CD14-positive monocyte (primary cell): ENCODE results near the gene JMJD7. TPM values are rescaled to one million over a fixed set of nuclear protein-coding genes. Genes with fewer than 3 reads are reported as not detected.

Experiments
- DNase-seq, 3 donors: peaks; one replicate each; pipeline ENCODE4 v3.0.0-alpha.2; 2011 to 2022
- H2AFZ ChIP-seq: 2 replicates; pipeline ENCODE4 v1.6.0; 2012; ENCODE audit warnings: mild to moderate bottlenecking, low read depth, low read length, inconsistent platforms; ENCODE audit not compliant: insufficient read depth, poor library complexity, severe bottlenecking
- H3K27ac ChIP-seq, 2 donors: 1 replicate in 1 of 2; 2 replicates in 1 of 2; pipeline ENCODE4 v1.5.1; 2012 to 2013; ENCODE audit warnings: low read length in 2 of 2, control low read depth in 1 of 2, inconsistent platforms in 1 of 2, low read depth in 1 of 2, mild to moderate bottlenecking in 1 of 2
- H3K27me3 ChIP-seq, 2 donors: one replicate each; pipeline versions ENCODE4 v1.6.0 to v1.6.1; 2011 to 2013; ENCODE audit warnings: low read length in 2 of 2; ENCODE audit not compliant: control insufficient read depth in 2 of 2, insufficient read depth in 2 of 2
- H3K36me3 ChIP-seq, 2 donors: replicated peaks in 1 of 2; 1 replicate in 1 of 2; 2 replicates in 1 of 2; pipeline versions ENCODE4 v1.5.1 to v1.6.1; 2012 to 2013; ENCODE audit warnings: low read length in 2 of 2, control low read depth in 1 of 2, inconsistent platforms in 1 of 2, mild to moderate bottlenecking in 1 of 2; ENCODE audit not compliant: insufficient read depth in 2 of 2, control insufficient read depth in 1 of 2
- H3K4me1 ChIP-seq, 2 donors: 1 replicate in 1 of 2; 2 replicates in 1 of 2; pipeline versions ENCODE4 v1.5.1 to v1.6.1; 2012 to 2013; ENCODE audit warnings: low read length in 2 of 2, control low read depth in 1 of 2, inconsistent platforms in 1 of 2, mild to moderate bottlenecking in 1 of 2, moderate library complexity in 1 of 2; ENCODE audit not compliant: insufficient read depth in 2 of 2, control insufficient read depth in 1 of 2
- H3K4me2 ChIP-seq: replicated peaks from 2 replicates; pipeline ENCODE3; 2012; ENCODE audit warnings: low read length, moderate library complexity, mild to moderate bottlenecking; ENCODE audit not compliant: poor library complexity, severe bottlenecking; ENCODE audit errors: extremely low read depth
- H3K4me3 ChIP-seq, 3 experiments: fragments of 200-600 bp in 1 of 3; sonication (generic) in 1 of 3; replicated peaks in 1 of 3; 1 replicate in 2 of 3; 2 replicates in 1 of 3; pipeline ENCODE4 v1.5.1; 2011 to 2013; ENCODE audit warnings: low read length in 3 of 3, mild to moderate bottlenecking in 3 of 3, control low read depth in 2 of 3, low read depth in 2 of 3, inconsistent platforms in 1 of 3, moderate library complexity in 1 of 3
- H3K79me2 ChIP-seq: 2 replicates; pipeline ENCODE4 v1.6.0; 2012; ENCODE audit warnings: mild to moderate bottlenecking, control low read depth, inconsistent platforms, low read length, moderate library complexity; ENCODE audit not compliant: insufficient read depth
- H3K9ac ChIP-seq: 2 replicates; pipeline ENCODE4 v1.6.0; 2017; ENCODE audit warnings: low read length, mild to moderate bottlenecking; ENCODE audit not compliant: insufficient read depth, poor library complexity, severe bottlenecking
- H3K9me3 ChIP-seq, 2 donors: replicated peaks in 1 of 2; 1 replicate in 1 of 2; 2 replicates in 1 of 2; pipeline versions ENCODE4 v1.5.1 to v1.6.1; 2012 to 2013; ENCODE audit warnings: low read length in 2 of 2, control low read depth in 1 of 2; ENCODE audit not compliant: control insufficient read depth in 1 of 2, insufficient read depth in 1 of 2
- H4K20me1 ChIP-seq: 2 replicates; pipeline ENCODE4 v1.6.0; 2012; ENCODE audit warnings: mild to moderate bottlenecking, low read length, control low read depth, moderate library complexity; ENCODE audit not compliant: insufficient read depth
- H3K27ac Mint-ChIP-seq, 7 donors: one replicate each; pipeline ENCODE4 v1.8.0; 2020; ENCODE audit warnings: mild to moderate bottlenecking in 7 of 7, mixed read lengths in 7 of 7, moderate library complexity in 6 of 7, inconsistent platforms in 2 of 7
- H3K27me3 Mint-ChIP-seq, 3 donors: one replicate each; pipeline ENCODE4 v1.8.0; 2021 to 2022; ENCODE audit warnings: low read depth in 3 of 3, mild to moderate bottlenecking in 3 of 3, mixed read lengths in 3 of 3, moderate library complexity in 3 of 3, inconsistent platforms in 1 of 3
- H3K36me3 Mint-ChIP-seq, 2 donors: one replicate each; pipeline ENCODE4 v1.8.0; 2020; ENCODE audit warnings: mixed read lengths in 2 of 2, inconsistent platforms in 1 of 2, mild to moderate bottlenecking in 1 of 2
- H3K4me1 Mint-ChIP-seq: one replicate; pipeline ENCODE4 v1.8.0; 2020; ENCODE audit warnings: mild to moderate bottlenecking, mixed read lengths
- H3K4me3 Mint-ChIP-seq, 2 donors: one replicate each; pipeline ENCODE4 v1.8.0; 2020; ENCODE audit warnings: mild to moderate bottlenecking in 2 of 2, mixed read lengths in 2 of 2, moderate library complexity in 1 of 2
- H3K9me3 Mint-ChIP-seq, 7 donors: one replicate each; pipeline ENCODE4 v1.8.0; 2020 to 2022; ENCODE audit warnings: mixed read lengths in 7 of 7, mild to moderate bottlenecking in 6 of 7, moderate library complexity in 6 of 7, inconsistent platforms in 2 of 7
- CTCF ChIP-seq: fragments of 200-600 bp; IDR thresholded peaks from one replicate; pipeline ENCODE4 v1.8.0; 2022; ENCODE audit warnings: antibody characterized with exemption, mild to moderate bottlenecking
- WGBS: methylation state at CpG from one replicate; pipeline ENCODE4 v1.1.5; 2013; ENCODE audit warnings: missing lambda C conversion rate; ENCODE audit not compliant: insufficient coverage; 5-methylcytosine and 5-hydroxymethylcytosine counted together
- intact Hi-C, 2 donors: fragments of 100-400 bp; cut with micrococcal nuclease; formaldehyde crosslinking; loops; one replicate each; pipeline versions ENCODE4 v1.15.0 to v1.15.1; 2023
- polyA plus RNA-seq, 3 donors: library from polyadenylated mRNA; depleted of rRNA in 1 of 3; unstranded in 2 of 3; stranded (reverse) in 1 of 3; fragments of 300-500 nt in 2 of 3; fragments of >200 nt in 1 of 3; fragmentation: Illumina TruSeq in 2 of 3; gene quantifications; 1 replicate in 2 of 3; 2 replicates in 1 of 3; pipeline ENCODE4 v1.2.3, GENCODE V29; 2012 to 2021

The JMJD7 gene
- polyA plus RNA-seq, 3 donors = 11.3 to 18.8 (median 15.2) TPM

- Histone ChIP-seq H3K27me3 (peaks cover 4 to 31% of the 10 kb centered on the region in 2 donors), H3K4me3 (no peak overlapping the region), H4K20me1 (no peaks in the 10 kb centered on the region), H3K4me2 (no peak overlapping the region), H3K4me1 (peaks cover 0 to 2% of the 10 kb centered on the region in 2 donors), H3K27ac (no peak overlapping the region), H3K9me3 (no peaks in the 10 kb centered on the region), H2AFZ (no peak overlapping the region), H3K36me3 (no peaks in the 10 kb centered on the region), H3K79me2 (no peaks in the 10 kb centered on the region), H3K9ac (no peak overlapping the region)
- no peak for TF ChIP-seq CTCF
- Mint-ChIP-seq H3K4me3 (peak overlapping the region in 1 of 2 donors; percentile 49), H3K27ac (no peak overlapping the region), H3K36me3 (peaks cover 6 to 13% of the 10 kb centered on the region in 2 donors), H3K9me3 (peaks cover 0 to 5% (median 0%) of the 10 kb centered on the region in 7 donors), H3K4me1 (peaks cover 10% of the 10 kb centered on the region), H3K27me3 (peaks cover 27 to 34% (median 31%) of the 10 kb centered on the region in 3 donors)
- 63% methylated on average over 12 of the region's 14 CpGs for WGBS
- intact Hi-C loops = no loop called here
- peak in 1 of 3 donors; percentile 20 for DNase-seq
These were observed 55.0 kb downstream of the JMJD7 start for GRCh38 chr15:41882689-41883483.

- H3K4me3 Mint-ChIP-seq = no peak overlapping the region
- 80% methylated on average over 2 of the region's 2 CpGs for WGBS
- no peak overlapping the region for H3K4me2 ChIP-seq
- peaks cover 4 to 31% of the 10 kb centered on the region in 2 donors for H3K27me3 ChIP-seq
- no peaks in the 10 kb centered on the region for H3K36me3 ChIP-seq
- peaks cover 0 to 5% (median 0%) of the 10 kb centered on the region in 7 donors for H3K9me3 Mint-ChIP-seq
- H3K27ac Mint-ChIP-seq = no peak overlapping the region
- intact Hi-C loops = no loop called here
- H3K79me2 ChIP-seq = no peaks in the 10 kb centered on the region
- no peak for TF ChIP-seq CTCF
- DNase-seq = no peak
- peaks cover 6 to 13% of the 10 kb centered on the region in 2 donors for H3K36me3 Mint-ChIP-seq
- no peaks in the 10 kb centered on the region for H4K20me1 ChIP-seq
- H3K9ac ChIP-seq = no peak overlapping the region
- no peak overlapping the region for H3K4me3 ChIP-seq
- no peak overlapping the region for H3K27ac ChIP-seq
- H3K4me1 Mint-ChIP-seq = peaks cover 12% of the 10 kb centered on the region
- no peak overlapping the region for H2AFZ ChIP-seq
- peaks cover 26 to 34% (median 31%) of the 10 kb centered on the region in 3 donors for H3K27me3 Mint-ChIP-seq
- H3K9me3 ChIP-seq = no peaks in the 10 kb centered on the region
- H3K4me1 ChIP-seq = peaks cover under 1 to 3% of the 10 kb centered on the region in 2 donors
These were observed 55.6 kb downstream of the JMJD7 start for GRCh38 chr15:41883484-41883825.
